ENCODE measurements around the gene HGS.

Gene HGS

DNA sequence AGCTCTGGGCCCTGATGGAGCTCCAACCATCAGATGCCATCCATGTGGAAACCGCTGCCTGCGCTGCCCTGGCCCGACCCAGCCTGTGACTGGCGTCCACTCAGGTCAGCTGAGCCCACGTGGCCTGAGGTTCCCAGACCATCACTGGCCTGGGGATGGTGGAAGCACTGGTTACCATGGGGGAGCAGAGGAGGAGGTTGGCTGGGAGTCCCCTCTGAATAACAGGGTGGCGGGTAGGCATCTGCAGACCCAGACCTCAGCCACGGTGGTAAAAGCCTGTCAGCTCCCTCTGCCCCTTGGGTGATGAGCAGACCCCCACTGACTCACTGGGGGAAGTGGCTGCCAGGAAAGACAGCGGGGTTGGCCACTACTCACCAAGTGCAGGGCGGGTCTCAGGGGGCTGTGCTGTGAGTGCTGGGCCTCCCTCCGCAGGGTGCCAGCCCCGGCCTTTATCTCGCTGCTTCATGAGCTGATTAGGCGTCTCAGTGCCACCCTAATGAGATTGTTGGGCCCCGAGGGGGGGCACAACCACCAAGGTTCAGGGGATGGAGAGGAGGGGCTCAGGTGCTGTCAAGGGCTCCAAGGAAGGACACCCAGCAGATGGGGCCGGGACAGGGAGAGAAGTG lies 27.6 kb upstream of the HGS start, which contains the start of gene PDE6G:
Gene PDE6G (minus strand): TSS at position 425 of the 626 bp plus-strand sequence. CDS start 3,237 bp downstream, outside the sequence.
- no peak for DNase-seq

DNA sequence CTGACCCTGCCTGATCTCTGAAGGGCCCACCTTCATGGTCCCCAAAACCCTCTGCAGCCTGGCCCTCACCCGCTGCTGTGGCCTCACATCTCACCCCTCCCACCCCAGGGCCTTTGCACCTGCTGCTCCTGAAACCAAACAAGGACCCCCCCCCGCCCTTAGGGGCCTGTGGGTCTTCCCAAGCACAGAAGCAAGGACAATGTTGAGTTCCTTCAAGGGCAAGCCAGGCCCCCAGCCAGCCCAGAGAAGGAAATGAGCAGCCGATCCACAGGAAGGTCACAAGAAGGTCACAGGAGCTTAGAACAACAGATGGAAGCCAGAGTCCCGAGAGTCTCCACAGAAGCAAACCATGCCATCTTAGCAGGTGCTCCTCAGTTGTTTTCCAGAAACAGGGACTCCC lies 27.0 kb upstream of the HGS start:
- DNase-seq, result no peak

DNA sequence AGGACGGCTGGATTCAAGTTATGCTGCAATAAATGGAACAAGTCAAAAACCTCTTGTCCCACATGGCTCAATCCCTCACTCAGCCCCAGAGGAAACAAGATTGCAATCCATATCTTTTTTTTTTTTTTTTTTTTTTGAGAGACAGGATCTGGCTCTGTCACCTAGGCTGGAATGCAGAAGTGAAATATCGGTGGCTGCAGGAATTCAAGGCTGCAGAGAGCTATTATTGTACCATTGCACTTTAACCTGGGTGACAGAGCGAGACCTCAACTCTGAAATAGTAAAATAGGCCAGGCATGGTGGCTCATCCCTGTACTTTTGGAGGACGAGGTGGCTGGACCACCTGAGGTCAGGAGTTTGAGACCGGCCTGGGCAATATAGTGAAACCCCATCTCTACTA lies 24.8 kb upstream of the HGS start:
- DNase-seq, result no peak

DNA sequence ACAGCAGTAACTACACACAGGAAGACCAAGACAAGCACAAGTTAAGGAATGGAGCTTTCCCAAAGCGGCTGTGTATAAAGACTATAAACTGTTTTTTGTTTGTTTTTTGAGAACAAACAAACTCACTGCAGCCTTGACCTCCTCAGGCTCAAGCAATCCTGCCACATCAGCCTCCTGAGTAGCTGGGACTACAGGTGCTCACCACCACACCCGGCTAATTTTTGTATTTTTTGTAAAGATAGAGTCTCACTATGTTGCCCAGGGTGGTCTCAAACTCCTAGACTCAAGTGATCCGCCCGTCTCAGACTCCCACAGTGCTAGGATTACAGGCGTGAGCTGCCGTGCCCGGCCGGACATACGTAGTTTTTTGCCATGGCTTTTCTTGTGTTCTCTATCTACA lies 23.4 kb upstream of the HGS start:
- no peak for DNase-seq

DNA sequence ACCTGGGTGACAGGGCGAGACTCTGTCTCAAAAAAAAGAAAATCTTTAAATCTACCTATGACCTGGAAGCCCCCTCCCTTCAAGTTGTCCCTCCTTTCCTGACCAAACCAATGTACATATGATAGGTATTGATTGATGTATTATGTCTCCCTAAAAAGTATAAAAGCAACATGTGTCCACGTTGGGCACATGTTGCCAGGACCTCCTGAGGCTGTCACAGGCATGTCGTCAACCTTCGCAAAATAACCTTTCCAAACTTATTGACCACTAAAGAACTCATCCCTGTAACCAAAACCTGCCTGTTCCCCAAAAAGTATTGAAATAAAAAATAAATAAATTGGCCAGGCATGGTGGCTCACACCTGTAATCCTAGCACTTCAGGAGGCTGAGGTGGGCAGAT lies 21.8 kb upstream of the HGS start:
- DNase-seq, result no peak

DNA sequence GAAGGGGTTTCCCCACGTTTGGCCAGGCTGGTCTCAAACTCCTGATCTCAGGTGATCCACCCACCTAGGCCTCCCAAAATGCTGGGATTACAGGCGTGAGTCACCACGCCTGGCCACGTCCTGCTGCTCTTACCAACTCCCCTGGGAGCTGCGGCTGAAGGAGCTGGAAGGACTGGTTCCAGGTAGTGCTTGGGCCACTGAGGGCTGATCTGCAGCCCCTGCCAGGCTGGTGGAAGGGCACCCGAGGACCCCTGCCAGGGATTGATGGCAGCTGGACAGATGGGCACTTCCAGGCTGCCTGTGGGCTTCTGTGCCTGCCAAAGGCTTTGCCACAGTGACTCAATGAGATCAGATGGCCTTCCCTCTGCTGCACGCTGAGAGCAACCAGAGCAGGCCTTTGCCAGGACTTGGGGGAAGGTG lies 19.8 kb upstream of the HGS start:
- DNase-seq, result no peak

DNA sequence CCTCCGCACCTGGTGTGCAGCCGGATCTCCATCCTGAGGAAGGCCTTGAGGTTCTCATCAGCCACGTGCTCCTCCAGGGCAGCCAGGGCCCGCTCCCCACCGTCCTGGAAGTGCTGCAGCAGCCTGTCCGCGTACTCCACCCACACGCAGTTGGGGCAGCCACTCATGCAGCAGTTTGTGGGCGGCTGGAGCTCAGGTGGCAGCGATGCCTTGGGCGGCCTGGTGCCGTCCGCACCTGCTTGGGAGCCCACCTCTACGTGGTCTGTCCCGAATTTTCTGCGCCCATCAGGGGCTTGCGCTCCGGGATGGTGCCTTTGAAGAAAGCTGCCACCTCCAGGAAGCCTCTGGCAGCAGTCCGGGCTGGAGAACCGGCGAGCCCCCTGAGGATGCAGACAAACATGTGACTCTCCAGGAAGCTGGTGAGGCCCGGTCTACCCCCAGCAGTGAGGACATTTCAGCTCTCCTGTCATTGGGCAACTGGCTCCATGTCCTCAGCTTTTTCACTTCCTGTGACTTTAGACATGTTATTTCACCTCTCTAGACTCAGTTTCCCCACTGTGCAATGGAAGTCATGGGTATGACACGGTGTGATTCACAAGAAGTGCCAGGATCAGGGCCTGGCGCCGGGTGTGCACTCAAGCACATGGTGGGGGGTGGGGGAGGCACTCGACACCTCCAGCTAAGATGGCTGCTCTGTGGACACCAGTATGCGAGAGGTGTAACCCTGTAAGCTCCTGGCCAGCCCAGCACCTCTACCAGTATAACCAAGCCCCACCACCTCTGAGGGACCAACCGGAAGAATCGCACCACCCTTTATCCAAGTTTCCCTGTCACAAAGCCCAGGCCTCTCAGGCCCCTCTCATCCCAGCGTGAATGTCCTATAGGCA lies 18.4 kb upstream of the HGS start:
- peak; percentile 41 for DNase-seq

DNA sequence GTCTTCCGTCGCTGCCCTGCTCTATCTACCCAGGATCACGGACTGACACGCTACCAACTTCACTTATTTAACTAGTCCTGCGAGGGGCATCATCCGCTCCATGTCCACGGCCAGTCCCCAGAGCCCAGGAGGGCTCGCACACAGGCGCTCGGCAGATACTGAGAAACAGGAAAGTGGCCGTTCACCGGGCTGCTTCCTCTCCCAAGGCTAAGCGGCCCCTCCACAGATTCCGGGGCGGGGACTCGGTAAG lies 17.8 kb upstream of the HGS start:
- peak; percentile 30 for DNase-seq

DNA sequence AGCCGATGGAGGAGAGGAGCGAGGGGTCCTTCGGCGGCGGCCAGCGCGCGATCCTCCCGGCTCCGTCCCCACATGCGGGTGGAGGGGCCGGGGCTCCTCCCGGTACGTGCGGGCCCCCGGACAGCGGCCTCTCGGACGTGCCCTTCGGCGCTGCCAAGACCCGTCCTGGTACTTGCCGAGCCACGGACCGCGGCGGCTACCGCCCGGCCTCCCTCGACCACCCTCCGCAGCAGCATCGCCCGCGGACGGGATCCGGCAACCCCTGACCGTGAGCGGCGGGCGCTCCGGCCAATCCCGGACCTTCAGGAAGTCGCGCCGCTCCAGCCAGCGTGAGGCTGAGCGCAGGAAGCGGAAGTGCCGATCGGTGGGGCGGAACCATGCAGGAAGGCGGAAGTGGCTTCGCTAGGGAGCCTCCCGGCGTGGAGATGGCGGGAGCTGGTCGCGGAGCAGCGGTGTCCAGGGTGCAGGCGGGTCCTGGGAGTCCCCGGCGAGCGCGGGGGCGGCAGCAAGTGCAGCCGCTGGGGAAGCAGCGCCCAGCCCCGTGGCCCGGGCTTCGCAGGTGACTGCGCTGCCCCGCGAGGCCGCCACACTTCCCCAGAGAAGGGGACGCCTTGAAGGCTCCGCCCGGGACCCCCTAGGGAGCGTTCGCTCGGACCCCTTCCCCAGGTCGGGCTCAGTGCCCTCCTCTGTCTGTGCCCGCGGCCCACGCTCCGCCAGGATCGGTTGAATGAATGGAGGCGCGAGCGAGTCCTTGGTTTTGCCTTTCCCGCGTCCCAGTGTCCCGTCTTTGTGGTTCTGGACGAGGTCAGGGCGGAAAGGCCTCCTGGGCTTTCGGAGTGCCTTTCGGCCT lies 17.2 kb upstream of the HGS start, which contains the start of the genes CCDC137 and OXLD1:
Gene CCDC137 (plus strand): TSS at position 396 of the 850 bp plus-strand sequence. CDS start 30 bp downstream, at position 426.
Gene OXLD1 (minus strand): TSS at position 264 of the 850 bp plus-strand sequence. CDS start 28 bp downstream, at position 236.
- peak; percentile 92 for DNase-seq

DNA sequence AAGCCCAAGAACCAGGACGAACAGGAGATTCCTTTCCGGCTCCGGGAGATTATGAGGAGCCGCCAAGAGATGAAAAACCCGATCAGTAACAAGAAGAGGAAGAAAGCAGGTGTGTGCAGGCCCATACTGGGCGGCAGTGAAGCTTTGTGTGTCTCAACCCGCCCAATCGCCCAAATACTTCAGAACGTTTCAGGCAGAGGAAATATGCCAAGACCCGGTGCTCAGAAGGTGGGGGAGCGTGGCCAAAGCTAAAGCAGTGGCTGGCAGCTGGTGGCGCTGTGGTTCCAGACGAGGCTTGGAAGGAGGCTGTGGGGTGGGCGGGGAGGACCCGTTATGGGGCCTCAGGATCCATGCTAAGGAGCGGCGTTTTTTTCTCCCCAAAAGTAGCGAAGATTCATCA lies 16.1 kb upstream of the HGS start:
- DNase-seq, result no peak

DNA sequence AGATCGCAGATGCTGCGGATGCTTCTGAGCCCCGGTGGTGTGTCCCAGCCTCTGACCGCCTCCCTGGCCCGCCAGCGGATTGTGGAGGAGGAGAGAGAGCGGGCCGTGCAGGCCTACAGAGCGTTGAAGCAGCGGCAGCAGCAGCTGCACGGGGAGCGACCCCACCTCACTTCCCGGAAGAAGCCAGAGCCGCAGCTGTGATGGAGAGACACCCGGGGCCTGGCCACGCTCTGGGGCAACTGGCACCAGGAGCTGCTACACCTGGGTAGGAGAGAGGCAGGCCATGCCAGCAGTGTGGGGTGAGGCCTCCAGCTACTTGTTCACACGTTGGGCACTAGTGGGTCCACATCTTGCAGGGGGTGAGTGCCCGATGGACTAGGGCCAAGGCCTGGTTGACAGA lies 11.3 kb upstream of the HGS start:
- no peak for DNase-seq

DNA sequence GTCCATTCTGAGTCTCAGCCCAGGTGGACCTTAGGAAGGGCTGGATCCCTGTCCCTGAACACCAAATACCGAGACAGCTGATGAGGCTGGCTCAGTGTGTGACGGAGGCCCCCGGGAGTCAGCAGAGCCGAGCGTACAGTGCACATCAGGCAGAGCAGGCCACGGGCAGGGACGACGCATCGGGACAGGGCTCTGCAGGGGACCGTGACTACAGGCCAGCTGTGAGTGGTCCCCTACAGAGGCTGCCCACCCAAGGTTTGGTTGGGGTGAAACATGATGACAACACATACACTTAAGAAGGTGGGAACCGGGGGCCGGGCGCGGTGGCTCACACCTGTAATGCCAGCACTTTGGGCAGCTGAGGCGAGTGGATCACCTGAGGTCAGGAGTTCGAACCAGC lies 10.9 kb upstream of the HGS start:
- DNase-seq, result no peak

DNA sequence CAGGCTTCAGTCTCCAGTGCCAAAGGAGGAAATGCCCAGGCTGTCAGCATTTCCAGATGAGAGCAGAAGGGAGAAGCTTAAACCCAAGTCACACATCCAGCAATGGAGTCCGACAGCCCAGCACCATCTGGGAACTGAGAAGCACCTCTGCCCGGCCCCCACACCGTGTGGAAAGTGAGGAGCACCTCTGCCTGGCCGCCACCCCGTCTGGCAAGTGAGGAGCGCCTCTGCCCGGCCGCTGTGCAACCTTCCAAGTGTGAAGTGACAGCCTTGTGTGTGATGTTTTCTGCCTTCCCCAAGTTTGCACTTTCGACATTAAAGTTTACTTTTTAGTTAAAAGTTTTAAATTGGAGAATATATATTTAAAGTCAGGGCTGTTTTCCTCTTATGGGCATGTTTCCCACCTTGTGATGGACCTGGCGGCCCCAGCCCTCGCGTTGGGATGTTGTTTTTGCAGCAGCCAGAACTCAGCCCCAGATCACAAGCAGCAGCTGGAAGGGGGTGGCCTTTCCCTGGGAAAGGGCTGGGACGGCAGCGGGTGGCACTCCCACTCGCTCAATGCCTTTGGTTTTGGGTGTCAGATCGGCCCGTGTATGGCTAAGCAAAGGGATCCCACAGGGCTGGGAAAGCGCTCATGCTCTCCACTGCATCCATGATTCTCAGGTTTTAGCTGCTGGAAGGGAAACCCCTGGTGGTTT lies 10.1 kb upstream of the HGS start:
- DNase-seq, result no peak

DNA sequence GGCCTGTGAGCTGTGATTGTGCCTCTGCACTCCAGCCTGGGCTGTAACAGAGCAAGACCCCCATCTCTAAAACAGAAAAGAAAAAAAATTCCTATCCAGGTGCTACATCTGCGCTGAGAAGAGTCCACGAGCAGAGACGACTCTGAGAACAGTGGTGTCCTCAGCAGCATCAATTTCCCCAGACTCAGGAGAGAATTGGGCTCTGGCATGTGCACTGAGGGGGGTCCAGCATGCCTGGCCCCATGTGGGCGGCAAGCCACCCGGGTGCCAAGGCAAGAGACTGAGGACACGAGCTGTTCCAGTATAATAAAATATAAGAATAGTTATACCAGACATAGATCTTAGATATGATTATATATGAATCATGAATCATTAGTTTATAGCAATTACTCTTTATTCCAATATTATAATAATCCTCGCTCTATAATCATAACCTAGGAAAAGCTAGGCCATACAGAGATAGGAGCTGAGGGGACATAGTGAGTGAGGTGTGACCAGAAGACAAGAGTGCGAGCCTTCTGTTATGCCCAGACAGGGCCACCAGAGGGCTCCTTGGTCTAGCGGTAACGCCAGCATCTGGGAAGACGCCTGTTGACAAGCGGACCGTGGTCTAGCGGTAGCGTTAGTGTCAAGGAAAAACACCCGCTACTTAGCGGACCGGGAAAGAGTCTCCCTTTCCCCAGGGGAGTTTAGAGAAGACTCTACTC lies 8.1 kb upstream of the HGS start:
- peak; percentile 45 for DNase-seq

DNA sequence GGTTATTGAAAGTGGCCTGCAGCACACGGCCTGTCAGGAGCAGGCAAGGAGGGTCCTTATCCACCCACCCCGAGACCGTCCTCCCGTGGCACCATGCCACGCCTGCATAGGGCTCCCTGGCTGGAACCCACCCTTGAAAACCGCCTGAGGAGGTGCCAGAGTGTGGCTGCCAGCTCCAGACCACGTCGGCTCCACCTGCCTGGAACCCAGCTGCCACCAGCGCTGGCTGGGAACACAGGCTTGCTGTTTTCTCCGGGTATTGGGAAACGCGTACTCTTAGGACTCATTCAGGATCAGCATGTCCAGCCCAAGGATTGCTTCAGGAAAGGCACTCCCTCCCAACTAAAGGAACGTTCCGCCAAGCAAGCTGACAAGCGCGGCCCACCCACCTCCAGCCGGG lies 6.9 kb upstream of the HGS start:
- no peak for DNase-seq

DNA sequence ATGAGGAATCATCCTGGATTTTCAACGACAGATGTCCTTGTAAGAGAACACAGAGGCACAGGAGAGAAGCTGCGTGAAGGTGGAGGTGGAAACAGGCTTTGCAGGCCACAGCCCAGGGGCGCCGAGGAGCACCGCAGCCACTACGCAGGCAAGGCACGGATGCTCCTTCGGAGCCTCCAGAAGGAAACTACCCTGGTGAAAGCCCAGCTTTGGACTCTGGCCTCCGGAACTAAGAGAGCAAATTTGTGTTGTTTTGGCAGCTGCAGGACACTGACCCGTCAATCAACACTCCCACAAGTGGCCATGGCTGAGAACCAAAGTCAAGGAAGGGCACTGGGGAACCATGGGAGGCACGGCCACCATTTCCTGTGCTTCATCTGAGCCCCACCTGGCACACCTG lies 3.7 kb upstream of the HGS start:
- no peak for DNase-seq

DNA sequence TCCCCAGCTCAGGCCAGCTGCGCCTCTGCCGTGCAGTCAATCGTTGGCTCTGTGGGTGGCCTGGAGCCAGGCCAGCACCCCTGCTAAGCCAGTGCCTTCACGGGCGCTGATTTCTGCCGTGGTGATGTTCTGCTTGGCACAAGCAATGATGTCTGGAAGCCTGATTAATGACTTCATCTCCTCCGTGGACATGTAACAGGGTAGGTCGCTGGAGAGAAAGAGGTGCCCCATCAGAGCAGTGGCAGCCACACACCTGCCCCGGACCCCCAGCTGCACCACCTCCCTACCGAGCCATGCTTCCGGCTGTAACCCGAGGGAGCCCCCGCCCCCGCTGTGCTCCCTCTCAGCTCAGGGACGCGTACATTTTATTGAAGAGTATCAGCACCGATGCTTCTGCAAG lies 2.1 kb upstream of the HGS start:
- no peak for DNase-seq

DNA sequence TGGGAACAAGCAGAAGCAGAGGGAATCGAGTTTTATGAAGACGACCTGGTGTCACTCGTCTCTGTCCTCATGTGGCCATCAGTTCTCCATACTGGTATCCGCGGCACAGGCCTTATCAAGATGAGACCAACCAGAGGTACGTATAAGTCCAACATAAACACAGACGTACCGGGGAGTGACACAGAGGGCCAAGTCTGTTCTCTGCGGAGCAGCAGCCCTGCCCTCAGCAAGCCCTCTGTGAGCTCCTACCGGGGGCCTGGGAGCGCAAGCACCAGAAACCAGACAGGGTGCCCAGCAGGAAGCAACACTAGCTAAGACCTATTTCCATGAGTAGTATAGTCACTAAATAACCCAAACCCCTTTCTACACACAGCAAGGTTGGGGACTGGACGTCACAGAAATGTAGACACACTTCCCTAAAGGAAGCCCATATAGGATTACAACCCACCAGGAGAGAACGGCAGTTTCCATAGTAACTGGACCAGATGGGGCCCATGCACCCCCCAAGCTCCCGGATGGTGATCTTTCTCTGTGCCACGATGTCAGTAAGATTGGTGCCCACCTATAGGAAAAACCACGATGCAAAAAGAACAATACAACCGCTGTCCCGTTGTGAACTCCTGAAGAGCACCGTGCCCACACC lies 1.1 kb upstream of the HGS start:
- no peak for DNase-seq

DNA sequence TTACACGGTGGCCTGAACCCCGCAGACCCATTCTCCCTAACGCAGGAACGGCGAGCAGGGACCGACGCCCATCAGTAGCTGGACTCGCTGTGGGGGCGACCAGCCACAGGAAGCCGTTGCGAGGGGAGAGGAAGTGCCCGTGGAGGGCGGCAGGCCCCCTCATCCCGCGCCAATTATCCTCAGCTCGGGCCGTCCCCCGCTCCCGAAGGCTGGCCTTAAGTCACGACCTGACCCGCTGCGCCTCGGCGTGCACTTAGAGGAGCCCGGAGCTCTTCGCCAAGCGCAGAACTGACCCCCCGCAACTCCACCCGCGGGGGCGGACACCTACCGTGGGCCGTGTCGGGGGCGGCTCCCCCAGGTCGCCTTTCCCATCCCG lies 615 bp upstream of the HGS start:
- no peak for DNase-seq

DNA sequence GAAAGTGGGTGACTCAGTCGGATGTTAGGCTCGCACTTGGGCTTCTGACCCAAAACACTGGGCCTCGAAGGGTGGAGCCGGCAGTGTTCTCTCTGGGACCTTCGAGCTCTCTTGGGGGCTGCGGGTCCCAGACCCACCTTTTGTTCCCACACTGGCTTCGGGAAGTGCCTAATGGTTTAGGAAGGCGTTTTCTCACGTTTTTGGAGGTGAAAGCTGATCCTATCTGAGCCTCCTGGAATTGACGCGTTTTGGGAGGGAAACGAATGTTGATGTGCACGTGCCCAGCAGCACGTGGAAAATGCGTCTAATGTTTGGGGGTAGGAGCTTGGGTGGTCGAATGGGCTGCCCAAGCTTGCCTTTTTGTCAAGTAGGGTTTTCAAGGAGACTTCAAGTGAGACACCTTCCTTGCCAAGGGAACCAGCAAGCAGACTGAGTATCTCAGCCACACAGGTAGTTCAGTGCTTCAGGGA lies 666 bp downstream of the HGS start:
- no peak for DNase-seq

DNA sequence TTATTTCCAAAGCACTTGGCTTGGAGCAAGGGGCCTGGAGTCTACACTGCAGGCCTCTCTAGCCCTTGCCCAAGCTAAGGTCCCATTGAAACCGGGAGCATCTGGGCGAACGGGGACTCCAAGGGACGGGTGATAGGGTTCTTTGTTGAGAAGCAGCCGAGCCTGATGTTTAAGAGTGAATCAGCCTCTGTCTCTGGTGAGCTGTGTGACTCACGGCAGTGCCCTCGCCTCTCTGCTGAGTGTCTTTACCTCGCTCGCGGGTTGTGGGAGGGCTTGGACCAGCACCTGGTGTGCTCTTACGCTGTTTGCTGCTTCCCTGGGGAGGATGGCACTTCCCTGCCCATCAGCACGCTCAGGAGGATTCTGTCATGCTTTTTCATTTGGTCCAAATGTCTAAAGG lies 1.3 kb downstream of the HGS start:
- no peak for DNase-seq

DNA sequence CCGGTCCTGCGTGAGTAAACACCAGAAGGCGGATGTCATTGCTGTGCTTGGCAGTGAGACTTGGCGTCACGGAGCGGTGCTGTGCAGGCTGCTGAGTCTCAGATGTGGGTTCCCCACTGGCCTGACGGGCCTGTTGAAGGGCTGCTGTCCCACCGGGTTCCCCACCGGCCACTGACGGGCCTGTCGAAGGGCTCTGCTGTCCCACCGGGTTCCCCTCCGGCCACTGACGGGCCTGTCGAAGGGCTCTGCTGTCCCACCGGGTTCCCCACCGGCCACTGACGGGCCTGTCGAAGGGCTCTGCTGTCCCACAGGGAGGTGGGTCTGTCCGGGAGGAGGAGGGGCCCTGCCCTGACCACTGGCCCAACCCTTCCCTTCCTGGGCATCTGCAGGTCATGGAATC lies 2.8 kb downstream of the HGS start:
- DNase-seq, result no peak
